CD4-positive, alpha-beta T cell treated with Interferon alpha-2 for 1 hour (primary cell): ENCODE measurements around the gene DACT3.

Source experiments
- DNase-seq, 2 donors: peaks; one replicate each; pipeline ENCODE4 v3.0.0-alpha.2; 2020 to 2022

The DACT3 gene

GRCh38 chr19:46661020-46661731, at the start of gene DACT3:
Gene DACT3 (minus strand): TSS chr19:46661182. CDS start chr19:46661064, 118 bp downstream.
- DNase-seq = peak; percentile 100

GRCh38 chr19:46710687-46711086, 49.7 kb upstream of the DACT3 start:
- DNase-seq = peak in 1 of 2 donors; percentile 22

- peak; percentile 79 to 86 for DNase-seq
Observed at GRCh38 chr19:46704379-46705076, 43.5 kb upstream of the DACT3 start.

- no peak for DNase-seq
Observed at GRCh38 chr19:46700704-46701103, 39.7 kb upstream of the DACT3 start.

GRCh38 chr19:46698395-46699321, 37.7 kb upstream of the DACT3 start:
- no peak for DNase-seq

GRCh38 chr19:46697204-46697960, 36.4 kb upstream of the DACT3 start:
- peak in 1 of 2 donors; percentile 19 for DNase-seq

GRCh38 chr19:46696866-46697203, 35.9 kb upstream of the DACT3 start:
- no peak for DNase-seq

- no peak for DNase-seq
Observed at GRCh38 chr19:46696052-46696451, 35.1 kb upstream of the DACT3 start.

GRCh38 chr19:46693760-46694159, 32.8 kb upstream of the DACT3 start:
- no peak for DNase-seq

GRCh38 chr19:46692918-46693722, 32.1 kb upstream of the DACT3 start:
- DNase-seq = no peak

GRCh38 chr19:46691948-46692347, 31.0 kb upstream of the DACT3 start:
- no peak for DNase-seq

GRCh38 chr19:46691104-46691503, 30.1 kb upstream of the DACT3 start:
- no peak for DNase-seq

- DNase-seq = no peak
Observed at GRCh38 chr19:46689358-46689757, 28.4 kb upstream of the DACT3 start.

- DNase-seq = no peak
Observed at GRCh38 chr19:46687438-46688145, 26.6 kb upstream of the DACT3 start.

- no peak for DNase-seq
Observed at GRCh38 chr19:46685189-46685588, 24.2 kb upstream of the DACT3 start.

- peak; percentile 66 to 75 for DNase-seq
Observed at GRCh38 chr19:46678110-46678732, 17.2 kb upstream of the DACT3 start.

GRCh38 chr19:46674416-46675178, 13.6 kb upstream of the DACT3 start:
- DNase-seq = no peak

- DNase-seq = no peak
Observed at GRCh38 chr19:46670813-46671212, 9.8 kb upstream of the DACT3 start.

GRCh38 chr19:46668662-46669061, 7.7 kb upstream of the DACT3 start:
- DNase-seq = no peak

- no peak for DNase-seq
Observed at GRCh38 chr19:46665072-46665471, 4.1 kb upstream of the DACT3 start.
